ENCODE measurements around the gene NOS2. TPM values are rescaled to one million over a fixed set of nuclear protein-coding genes. Genes with fewer than 3 reads are reported as not detected.

The NOS2 gene
- total RNA-seq, 1 experiment from 2014 or later: 0.35 TPM

DNA sequence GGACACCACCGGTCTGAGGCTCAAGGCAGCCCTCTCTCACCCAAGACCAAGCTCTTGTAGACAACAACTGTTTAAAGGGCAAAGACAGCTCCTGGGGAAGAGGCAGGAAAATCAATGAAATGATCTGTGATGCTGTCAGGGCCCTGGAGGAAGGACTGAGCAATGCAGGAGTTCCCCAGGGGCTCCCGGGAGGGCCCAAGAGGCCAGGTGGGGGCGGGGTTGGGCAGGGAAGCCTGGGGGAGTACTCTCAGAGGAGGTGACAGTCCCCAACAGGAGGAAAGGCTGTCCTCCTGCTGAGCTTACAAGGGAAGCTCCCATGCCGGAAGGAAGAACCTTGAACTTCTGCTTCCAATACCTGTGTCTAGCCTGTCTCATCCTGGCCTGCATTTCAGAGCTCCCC is 8.3 kb upstream of the NOS2 start:
- no peak overlapping the region for H3K4me3 Mint-ChIP-seq
- Histone ChIP-seq H2BK120ac (ENCODE audit: low read depth, low read length, poor library complexity, severe bottlenecking) (no peak overlapping the region), H3K56ac (ENCODE audit: insufficient read length, low read depth, low read length) (no peak overlapping the region), H3K79me2 (ENCODE audit: insufficient read depth, low read length) (no peaks in the 10 kb centered on the region), H3K9me3 (ENCODE audit: control insufficient read depth, low read depth, low read length) (no peaks in the 10 kb centered on the region), H3K23me2 (ENCODE audit: insufficient read length, low read depth, low read length, poor library complexity, severe bottlenecking) (peaks cover 5% of the 10 kb centered on the region), H4K8ac (replicated peaks; ENCODE audit: insufficient read length, low read depth, low read length) (no peak overlapping the region), H3K27me3 (ENCODE audit: insufficient read depth, low read length) (no peaks in the 10 kb centered on the region), H4K5ac (ENCODE audit: insufficient read length, low read depth, low read length) (no peak overlapping the region), H4K20me1 (ENCODE audit: control insufficient read depth, insufficient read depth, insufficient read length) (no peaks in the 10 kb centered on the region), H3K14ac (ENCODE audit: insufficient read depth, low read length) (no peak overlapping the region), H2BK5ac (ENCODE audit: insufficient read length, low read length) (no peak overlapping the region), H3K18ac (ENCODE audit: insufficient read length, low read depth, low read length) (no peak overlapping the region), H2AK5ac (ENCODE audit: insufficient read length, low read length) (no peak overlapping the region), H2BK12ac (ENCODE audit: insufficient read length, low read depth, low read length) (no peak overlapping the region), H2AFZ (ENCODE audit: low read length) (no peak overlapping the region), H3K9ac (ENCODE audit: extremely low read depth, insufficient read length, low read length) (no peak overlapping the region), H3K79me1 (ENCODE audit: insufficient read depth, low read depth, low read length, poor library complexity, severe bottlenecking) (no peaks in the 10 kb centered on the region), H3K4me2 (ENCODE audit: insufficient read depth, insufficient read length, low read length) (no peak overlapping the region), H3K23ac (ENCODE audit: insufficient read length, low read depth, low read length) (no peak overlapping the region), H2BK15ac (ENCODE audit: low read depth, low read length) (no peak overlapping the region), H3K4me1 (ENCODE audit: insufficient read depth, low read length) (no peaks in the 10 kb centered on the region; the same call in 1 of the 2 replicates), H2BK20ac (ENCODE audit: low read depth, low read length, poor library complexity, severe bottlenecking) (no peak overlapping the region), H4K91ac (ENCODE audit: insufficient read length, low read depth, low read length) (no peak overlapping the region), H3K27ac (ENCODE audit: insufficient read length, low read depth, low read length) (no peak overlapping the region), H3K4ac (ENCODE audit: low read depth, low read length) (no peak overlapping the region), H3T11ph (ENCODE audit: low read length) (no peak overlapping the region)
- WGBS (ENCODE audit: extremely low coverage, insufficient read length, low lambda C conversion rate): no CpG with 5 or more reads among the region's 4 CpGs
- H3K27ac Mint-ChIP-seq: no peak overlapping the region; a peak in 1 of 7 replicates
- TF ChIP-seq, protein P1, sequence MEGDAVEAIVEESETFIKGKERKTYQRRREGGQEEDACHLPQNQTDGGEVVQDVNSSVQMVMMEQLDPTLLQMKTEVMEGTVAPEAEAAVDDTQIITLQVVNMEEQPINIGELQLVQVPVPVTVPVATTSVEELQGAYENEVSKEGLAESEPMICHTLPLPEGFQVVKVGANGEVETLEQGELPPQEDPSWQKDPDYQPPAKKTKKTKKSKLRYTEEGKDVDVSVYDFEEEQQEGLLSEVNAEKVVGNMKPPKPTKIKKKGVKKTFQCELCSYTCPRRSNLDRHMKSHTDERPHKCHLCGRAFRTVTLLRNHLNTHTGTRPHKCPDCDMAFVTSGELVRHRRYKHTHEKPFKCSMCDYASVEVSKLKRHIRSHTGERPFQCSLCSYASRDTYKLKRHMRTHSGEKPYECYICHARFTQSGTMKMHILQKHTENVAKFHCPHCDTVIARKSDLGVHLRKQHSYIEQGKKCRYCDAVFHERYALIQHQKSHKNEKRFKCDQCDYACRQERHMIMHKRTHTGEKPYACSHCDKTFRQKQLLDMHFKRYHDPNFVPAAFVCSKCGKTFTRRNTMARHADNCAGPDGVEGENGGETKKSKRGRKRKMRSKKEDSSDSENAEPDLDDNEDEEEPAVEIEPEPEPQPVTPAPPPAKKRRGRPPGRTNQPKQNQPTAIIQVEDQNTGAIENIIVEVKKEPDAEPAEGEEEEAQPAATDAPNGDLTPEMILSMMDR (conservative IDR thresholded peaks at IDR 0.05): no peak; the same call in 2 of the 3 replicates
- peak; percentile 52 for DNase-seq
- peaks cover 5 to 7% of the 10 kb centered on the region in 2 experiments; a peak in 4 of 5 replicates for H3K9me3 Mint-ChIP-seq
- no peaks in the 10 kb centered on the region; the same call in 1 of the 2 replicates for H3K27me3 Mint-ChIP-seq (ENCODE audit: low read depth)
- peaks cover 0 to 7% (median 0%) of the 10 kb centered on the region in 3 experiments; a peak in 3 of 7 replicates for H3K36me3 Mint-ChIP-seq (ENCODE audit: insufficient read depth in 1 of 3, low read depth in 3 of 3)
- H3K4me1 Mint-ChIP-seq: peaks cover 26 to 27% of the 10 kb centered on the region in 2 experiments

Measured in H9 (cell line).